ENCODE results near the gene ARAP2. TPM values are rescaled to one million over a fixed set of nuclear protein-coding genes. Genes with fewer than 3 reads are reported as not detected.

Gene ARAP2
- total RNA-seq, 1 donor from 2014 or later: 0.93 TPM

GRCh38 chr4:36051634-36052033 is 192.7 kb downstream of the ARAP2 start:
- Mint-ChIP-seq H3K27ac (ENCODE audit: unreplicated experiment) (no peak overlapping the region), H3K36me3 (ENCODE audit: low read depth) (no peaks in the 10 kb centered on the region), H3K4me3 (no peak overlapping the region), H3K4me1 (no peaks in the 10 kb centered on the region), H3K27me3 (ENCODE audit: low read depth) (no peaks in the 10 kb centered on the region), H3K9me3 (no peaks in the 10 kb centered on the region)
- no peak for TF ChIP-seq CTCF (conservative IDR thresholded peaks at IDR 0.05)
- DNase-seq (ENCODE audit: low read depth, low spot score): no peak

GRCh38 chr4:36046026-36046425 is 198.3 kb downstream of the ARAP2 start:
- Mint-ChIP-seq H3K27ac (ENCODE audit: unreplicated experiment) (no peak overlapping the region), H3K9me3 (no peaks in the 10 kb centered on the region), H3K4me3 (no peak overlapping the region), H3K27me3 (ENCODE audit: low read depth) (no peaks in the 10 kb centered on the region), H3K36me3 (ENCODE audit: low read depth) (no peaks in the 10 kb centered on the region), H3K4me1 (no peaks in the 10 kb centered on the region)
- no peak for DNase-seq (ENCODE audit: low read depth, low spot score)
- TF ChIP-seq CTCF (conservative IDR thresholded peaks at IDR 0.05): no peak

- no peak for DNase-seq (ENCODE audit: low read depth, low spot score)
- Mint-ChIP-seq H3K27me3 (ENCODE audit: low read depth) (no peaks in the 10 kb centered on the region), H3K36me3 (ENCODE audit: low read depth) (no peaks in the 10 kb centered on the region), H3K9me3 (no peaks in the 10 kb centered on the region), H3K4me1 (no peaks in the 10 kb centered on the region), H3K27ac (ENCODE audit: unreplicated experiment) (no peak overlapping the region), H3K4me3 (no peak overlapping the region)
- no peak for TF ChIP-seq CTCF (conservative IDR thresholded peaks at IDR 0.05)
Measured at GRCh38 chr4:36043901-36044300, 200.4 kb downstream of the ARAP2 start.

GRCh38 chr4:36043241-36043640 is 201.1 kb downstream of the ARAP2 start:
- H3K4me1 Mint-ChIP-seq: no peaks in the 10 kb centered on the region
- no peak overlapping the region for H3K27ac Mint-ChIP-seq (ENCODE audit: unreplicated experiment)
- no peaks in the 10 kb centered on the region for H3K27me3 Mint-ChIP-seq (ENCODE audit: low read depth)
- no peak for TF ChIP-seq CTCF (conservative IDR thresholded peaks at IDR 0.05)
- DNase-seq (ENCODE audit: low read depth, low spot score): no peak
- H3K4me3 Mint-ChIP-seq: no peak overlapping the region
- no peaks in the 10 kb centered on the region for H3K9me3 Mint-ChIP-seq
- H3K36me3 Mint-ChIP-seq (ENCODE audit: low read depth): no peaks in the 10 kb centered on the region

GRCh38 chr4:36042122-36042970 is 202.0 kb downstream of the ARAP2 start:
- DNase-seq (ENCODE audit: low read depth, low spot score): no peak
- no peak for TF ChIP-seq CTCF (conservative IDR thresholded peaks at IDR 0.05)
- Mint-ChIP-seq H3K27ac (ENCODE audit: unreplicated experiment) (no peak overlapping the region), H3K36me3 (ENCODE audit: low read depth) (no peaks in the 10 kb centered on the region), H3K4me3 (no peak overlapping the region), H3K4me1 (no peaks in the 10 kb centered on the region), H3K9me3 (no peaks in the 10 kb centered on the region), H3K27me3 (ENCODE audit: low read depth) (no peaks in the 10 kb centered on the region)
